Measurements from ENCODE around the gene GOSR2.
"Not testable (repeated sequence)": the region's sequence is repeated elsewhere in the genome, so short reads cannot be mapped to it uniquely, and the experiment has no call there.

The GOSR2 gene

DNA sequence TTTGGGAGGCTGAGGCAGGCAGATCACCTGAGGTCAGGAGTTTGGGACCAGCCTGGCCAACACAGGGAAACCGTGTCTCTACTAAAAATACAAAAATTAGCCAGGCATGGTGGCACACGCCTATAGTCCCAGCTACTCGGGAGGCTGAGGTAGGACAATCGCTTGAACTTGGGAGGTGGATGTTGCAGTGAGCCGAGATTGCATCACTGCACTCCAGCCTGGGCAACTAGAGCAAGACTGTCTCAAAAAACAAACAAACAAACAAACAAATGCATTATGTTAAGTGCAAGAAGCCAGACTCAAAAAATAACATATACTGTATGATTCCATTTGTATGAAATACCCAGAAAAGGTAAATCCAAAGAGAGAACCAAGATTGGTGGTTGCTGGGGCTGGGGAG, 65.0 kb downstream of the GOSR2 start:
- DNase-seq (ENCODE audit: low read depth, low spot score): not testable (repeated sequence)

DNA sequence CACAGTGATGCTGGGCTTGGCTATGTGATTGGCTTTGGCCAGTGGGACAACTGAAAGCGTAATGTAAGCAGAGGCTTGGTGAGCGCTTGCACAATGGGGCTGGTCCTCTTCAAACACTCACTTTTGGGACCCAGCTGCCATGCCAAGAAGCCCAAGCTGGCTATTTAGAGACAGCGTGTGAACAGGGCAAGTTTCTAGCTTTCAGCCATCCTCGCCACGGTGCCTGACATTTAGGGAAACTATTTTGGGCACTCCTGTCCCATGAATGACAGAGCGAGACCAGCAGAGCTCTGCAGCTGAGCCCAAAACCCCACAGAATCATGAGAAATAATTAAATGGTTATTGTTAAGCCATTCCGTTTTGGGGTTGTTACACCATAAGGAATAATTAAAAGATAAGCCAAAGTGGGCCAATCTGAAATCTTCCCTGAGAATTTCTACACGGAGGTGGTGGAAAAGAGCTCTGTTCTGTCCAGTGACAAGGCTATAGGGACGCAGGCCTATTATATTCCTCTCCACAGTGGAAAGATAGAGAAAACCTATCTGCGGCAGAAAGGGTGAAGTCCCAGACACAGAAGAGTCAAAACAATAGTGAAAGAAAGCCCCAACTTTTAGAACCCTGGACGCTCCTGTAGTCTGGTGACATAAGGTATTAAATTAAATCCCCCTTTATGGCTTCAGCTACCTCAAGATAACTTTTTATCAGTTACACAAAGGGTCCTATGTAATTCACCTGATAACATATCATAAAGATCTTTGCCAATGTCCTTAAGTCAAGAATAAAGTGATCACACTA, 66.9 kb downstream of the GOSR2 start:
- DNase-seq (ENCODE audit: low read depth, low spot score): no peak

- no peak for DNase-seq (ENCODE audit: low read depth, low spot score)
Measured at GRCh38 chr17:46991617-46992016, 68.7 kb downstream of the GOSR2 start.

Data from astrocyte of the hippocampus (primary cell).